CD4-positive, alpha-beta T cell treated with Interleukin-2 at 100 ng/mL for 4 hours (primary cell): ENCODE results near the gene LARP6.
"Not testable (repeated sequence)": the region's sequence is repeated elsewhere in the genome, so short reads cannot be mapped to it uniquely, and the experiment has no call there.

ENCODE experiments used
- DNase-seq: peaks from one replicate; pipeline ENCODE4 v3.0.0-alpha.2; 2020; ENCODE audit warnings: low spot score

The LARP6 gene

DNA sequence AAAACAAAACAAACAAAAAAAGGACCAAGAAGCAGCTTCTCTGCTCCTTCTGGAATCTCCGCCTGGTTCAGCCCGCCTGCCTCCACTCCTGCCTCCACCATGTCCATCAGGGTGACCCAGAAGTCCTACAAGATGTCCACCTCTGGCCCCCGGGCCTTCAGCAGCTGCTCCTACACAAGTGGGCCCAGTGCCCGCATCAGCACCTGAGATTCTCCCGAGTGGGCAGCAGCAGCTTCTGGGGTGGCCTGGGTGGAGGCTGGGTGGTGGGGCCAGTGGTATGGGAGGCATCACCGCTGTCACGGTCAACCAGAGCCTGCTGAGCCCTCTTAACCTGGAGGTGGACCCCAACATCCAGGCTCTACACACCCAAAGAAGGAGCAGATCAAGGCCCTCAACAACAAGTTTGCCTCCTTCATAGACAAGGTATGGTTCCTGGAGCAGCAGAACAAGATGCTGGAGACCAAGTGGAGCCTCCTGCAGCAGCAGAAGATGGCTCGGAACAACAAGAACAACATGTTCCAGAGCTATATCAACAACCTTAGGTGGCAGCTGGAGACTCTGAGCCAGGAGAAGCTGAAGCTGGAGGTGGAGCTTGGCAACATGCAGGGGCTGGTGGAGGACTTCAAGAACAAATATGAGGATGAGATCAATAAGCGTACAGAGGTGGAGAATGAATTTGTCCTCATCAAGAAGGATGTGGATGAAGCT is 4.8 kb upstream of the LARP6 start:
- DNase-seq = not testable (repeated sequence)

- DNase-seq = no peak
Observed at GRCh38 chr15:70857562-70858285, 3.8 kb upstream of the LARP6 start.

GRCh38 chr15:70856884-70857561 is 3.1 kb upstream of the LARP6 start:
- DNase-seq = no peak

- DNase-seq = no peak
Observed at GRCh38 chr15:70856177-70856883, 2.4 kb upstream of the LARP6 start.

- no peak for DNase-seq
Observed at GRCh38 chr15:70855764-70856163, 1.8 kb upstream of the LARP6 start.

GRCh38 chr15:70854666-70854976 is 664 bp upstream of the LARP6 start:
- no peak for DNase-seq

DNA sequence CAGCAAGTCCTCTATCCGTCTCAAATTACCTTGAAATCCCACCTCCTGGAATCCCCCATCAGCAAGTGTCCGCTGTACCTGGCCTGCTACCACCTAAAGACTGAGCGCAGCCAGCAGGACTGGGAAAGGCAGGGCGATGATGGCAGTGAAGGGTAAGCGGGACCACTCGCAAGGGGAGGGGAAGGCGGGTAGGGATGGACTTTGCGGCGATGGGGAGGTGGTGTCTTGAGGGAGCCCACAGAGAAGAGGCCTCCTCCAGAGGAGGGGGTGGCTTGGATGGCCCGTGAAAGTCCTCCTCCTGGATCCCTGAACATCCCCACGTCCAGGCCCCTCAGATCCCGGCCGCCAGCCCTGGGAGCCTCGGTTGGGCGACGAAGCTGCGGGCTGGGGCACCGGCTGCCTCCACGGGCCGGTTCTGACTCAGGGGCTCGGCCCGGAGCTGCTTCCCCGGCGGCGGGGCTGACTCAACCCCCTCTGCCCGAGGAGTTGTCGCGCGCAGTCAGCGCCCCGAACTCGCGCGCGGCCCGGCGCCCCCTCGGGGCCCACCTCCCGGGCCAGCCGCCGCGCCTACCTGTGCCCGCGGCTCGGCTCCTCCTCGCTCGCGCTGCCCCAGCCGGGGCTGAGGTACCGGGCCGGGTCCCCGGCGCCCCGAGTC is 512 bp downstream of the LARP6 start:
- no peak for DNase-seq

GRCh38 chr15:70852501-70853317 is 1.2 kb downstream of the LARP6 start:
- no peak for DNase-seq

GRCh38 chr15:70851889-70852288 is 2.1 kb downstream of the LARP6 start:
- no peak for DNase-seq

GRCh38 chr15:70845602-70846360 is 8.2 kb downstream of the LARP6 start:
- DNase-seq = no peak

GRCh38 chr15:70837476-70837875 is 16.5 kb downstream of the LARP6 start:
- no peak for DNase-seq

DNA sequence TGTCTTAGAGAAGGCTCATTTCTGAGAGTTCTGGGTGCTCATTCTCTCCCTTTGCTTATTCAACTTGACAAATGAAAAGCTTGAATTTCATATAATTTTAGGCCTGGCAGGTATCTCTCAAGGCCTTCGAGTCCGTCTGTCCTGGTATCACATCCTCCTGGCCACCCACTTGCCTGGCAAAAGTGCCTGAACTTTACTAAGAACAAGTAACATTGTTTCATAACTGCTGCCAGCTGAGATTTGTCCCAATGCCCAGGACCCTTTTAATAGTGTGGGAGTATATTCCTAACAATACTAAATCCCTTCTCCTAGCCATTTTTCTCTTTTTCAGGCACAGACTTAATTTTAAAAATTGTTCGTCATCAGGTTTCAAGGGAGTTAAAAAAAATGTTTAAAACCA is 18.1 kb downstream of the LARP6 start:
- DNase-seq = no peak

GRCh38 chr15:70835415-70835814 is 18.5 kb downstream of the LARP6 start:
- no peak for DNase-seq

DNA sequence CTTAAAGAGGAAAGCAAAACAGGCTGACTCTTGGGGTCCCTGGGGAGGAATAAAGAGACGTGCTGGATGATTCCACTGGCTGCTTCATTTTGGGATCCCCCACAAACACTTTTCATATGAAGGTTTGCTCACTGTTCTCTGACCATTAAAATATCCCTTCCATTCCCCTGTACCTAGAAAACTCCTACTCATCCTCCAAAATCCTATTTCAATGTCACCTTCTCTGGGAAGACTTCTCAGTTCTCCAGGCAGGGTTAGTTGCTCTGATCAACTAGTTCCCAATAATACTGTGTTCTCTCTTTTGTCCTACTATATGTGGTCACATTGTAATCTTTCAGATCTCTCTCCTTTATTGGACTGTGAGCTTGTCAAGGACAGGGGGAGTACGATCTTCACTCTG is 19.0 kb downstream of the LARP6 start:
- no peak for DNase-seq

DNA sequence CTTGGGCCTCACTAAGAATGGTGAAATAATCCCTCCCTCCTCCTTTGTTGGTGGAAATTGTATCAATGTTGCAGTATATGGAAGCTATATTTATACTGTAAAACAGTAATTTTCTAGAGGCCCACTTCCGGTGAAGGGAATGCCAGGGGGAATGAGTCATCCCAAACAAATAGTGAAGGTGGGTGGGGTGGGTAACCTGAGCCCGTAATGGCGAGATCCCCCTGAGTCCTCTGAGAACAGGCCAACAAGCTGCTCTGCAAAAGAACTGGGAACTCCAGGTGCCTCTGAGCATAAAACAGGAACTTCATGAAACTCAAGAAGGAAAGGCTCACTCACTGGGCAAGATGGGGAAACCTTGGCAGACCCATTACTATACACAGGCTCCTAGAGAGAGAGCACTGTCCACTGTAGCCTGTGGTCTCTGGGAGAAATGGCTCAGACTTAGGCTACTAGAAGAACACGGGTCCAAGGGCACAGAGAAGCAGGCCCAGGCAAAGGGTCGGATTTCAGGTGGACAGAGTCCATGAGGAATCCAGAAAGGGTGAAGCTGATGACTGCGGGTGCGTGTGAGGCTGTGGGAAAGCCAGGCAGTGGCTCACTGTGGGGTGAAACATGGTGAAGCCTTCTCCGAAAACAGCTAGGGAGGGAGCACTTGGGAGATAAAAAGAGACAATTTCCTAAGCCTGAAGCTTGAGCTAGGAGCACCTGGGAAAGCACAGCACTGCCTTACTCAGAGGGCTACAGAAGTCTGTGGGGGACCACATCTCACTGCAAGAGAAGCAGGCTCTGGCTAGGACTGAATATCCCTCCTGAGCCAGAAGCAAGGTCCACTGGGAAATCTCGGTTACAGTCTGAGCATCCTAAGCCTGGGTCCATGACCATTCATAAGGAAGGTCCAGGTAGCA is 19.8 kb downstream of the LARP6 start:
- DNase-seq = no peak

GRCh38 chr15:70833422-70833821 is 20.5 kb downstream of the LARP6 start:
- DNase-seq = no peak

- DNase-seq = no peak
Observed at GRCh38 chr15:70832176-70832575, 21.8 kb downstream of the LARP6 start.

- DNase-seq = no peak
Observed at GRCh38 chr15:70831094-70831911, 22.7 kb downstream of the LARP6 start.

DNA sequence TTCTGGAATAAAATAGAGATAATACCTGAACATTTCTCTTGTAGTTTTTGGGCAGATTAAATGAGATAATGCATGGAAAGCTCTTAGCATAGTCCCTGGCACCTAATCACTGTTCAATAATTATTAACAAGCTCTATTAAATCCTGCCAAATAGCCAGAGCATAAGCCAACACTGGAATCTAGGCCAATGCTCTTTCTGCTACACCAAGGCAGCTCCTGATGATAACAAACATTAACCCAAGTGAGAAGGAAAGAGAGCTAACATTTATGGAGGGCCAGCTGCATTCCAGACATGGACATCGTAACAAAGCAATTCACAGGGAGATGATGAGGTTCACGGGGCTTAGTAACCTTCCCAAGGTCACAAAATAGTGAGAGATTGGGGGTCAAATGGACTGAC is 23.3 kb downstream of the LARP6 start:
- DNase-seq = no peak
